ENCODE measurements around the gene PRKCH.

- TF ChIP-seq GATA2 (IDR thresholded peaks at IDR 0.05; ENCODE audit: insufficient read depth, insufficient read length, low read depth, low read length), result no peak
- TF ChIP-seq MAX (IDR thresholded peaks at IDR 0.05; ENCODE audit: insufficient read depth, insufficient read length), result no peak
- TF ChIP-seq CTCF (IDR thresholded peaks at IDR 0.05; ENCODE audit: extremely low read depth in 1 of 2, insufficient read depth in 1 of 2, low read depth in 1 of 2, low read length in 2 of 2), result no peak
- no peak for TF ChIP-seq POLR2A (IDR thresholded peaks at IDR 0.05; ENCODE audit: low read depth, low read length)
- TF ChIP-seq MYC (IDR thresholded peaks at IDR 0.05; ENCODE audit: low read depth, low read length), result no peak
- no peak for TF ChIP-seq EZH2 (IDR thresholded peaks at IDR 0.05; ENCODE audit: borderline replicate concordance, low read depth, low read length, severe bottlenecking)
- no peak for TF ChIP-seq POLR2AphosphoS5 (IDR thresholded peaks at IDR 0.05; ENCODE audit: insufficient read depth, low read depth, low read length)
- no peak for TF ChIP-seq JUN (IDR thresholded peaks at IDR 0.05; ENCODE audit: borderline replicate concordance, insufficient read depth, insufficient read length, low read depth)
Observed at GRCh38 chr14:61519106-61519505, 197.7 kb downstream of the PRKCH start.
